ENCODE measurements around the gene PCF11.

GRCh38 chr11:83168756-83169155 is 11.8 kb downstream of the PCF11 start:
- TF ChIP-seq CTCF (IDR thresholded peaks at IDR 0.05; ENCODE audit: poor library complexity), result no peak
- TF ChIP-seq EZH2 (IDR thresholded peaks at IDR 0.05; ENCODE audit: borderline replicate concordance), result no peak
- no peak for TF ChIP-seq EZH2phosphoT487 (IDR thresholded peaks at IDR 0.05; ENCODE audit: low read depth, severe bottlenecking, unreplicated experiment)

All from hepatocyte (in vitro differentiated cells).